CD4-positive, alpha-beta memory T cell (primary cell): ENCODE measurements around the gene TMEM135. TPM values are rescaled to one million over a fixed set of nuclear protein-coding genes. Genes with fewer than 3 reads are reported as not detected.
"Not testable (repeated sequence)": the region's sequence is repeated elsewhere in the genome, so short reads cannot be mapped to it uniquely, and the experiment has no call there.

ENCODE experiments used
- CTCF ChIA-PET: fragments of 350-600 bp; sonication (Branson Sonifier 250); formaldehyde crosslinking; loops from one replicate; lab custom pipeline; 2021; ENCODE audit warnings: inconsistent platforms; ENCODE audit not compliant: partially characterized antibody; lab: Charles Lee
- POLR2A ChIA-PET: fragments of 350-600 bp; sonication (Branson Sonifier 250); formaldehyde crosslinking; loops from one replicate; lab custom pipeline; 2021; ENCODE audit not compliant: partially characterized antibody; lab: Charles Lee
- DNase-seq, 5 donors: peaks; one replicate each; pipeline versions ENCODE4 v3.0.0 to v3.0.0-alpha.2; 2020 to 2022; ENCODE audit warnings: mixed read lengths in 1 of 5
- H3K27ac ChIP-seq: one replicate; pipeline ENCODE4 v1.7.0; 2013; ENCODE audit warnings: low read depth, low read length
- H3K27me3 ChIP-seq: 2 replicates; pipeline ENCODE4 v1.7.0; 2013; ENCODE audit warnings: mild to moderate bottlenecking, low read length, moderate library complexity; ENCODE audit not compliant: insufficient read depth
- H3K36me3 ChIP-seq: 2 replicates; pipeline ENCODE4 v1.7.0; 2013; ENCODE audit warnings: mild to moderate bottlenecking, low read length, moderate library complexity; ENCODE audit not compliant: insufficient read depth
- H3K4me1 ChIP-seq: 2 replicates; pipeline ENCODE4 v1.7.0; 2013; ENCODE audit warnings: mild to moderate bottlenecking, low read length, moderate library complexity; ENCODE audit not compliant: insufficient read depth
- H3K4me3 ChIP-seq, 2 donors: one replicate each; pipeline ENCODE4 v1.7.0; 2013; ENCODE audit warnings: low read length in 2 of 2, mild to moderate bottlenecking in 1 of 2
- H3K9me3 ChIP-seq, 2 donors: one replicate each; pipeline ENCODE4 v1.7.0; 2013; ENCODE audit warnings: low read length in 2 of 2, control low read depth in 1 of 2; ENCODE audit not compliant: control insufficient read depth in 1 of 2
- H3K27ac Mint-ChIP-seq, 7 donors: one replicate each; pipeline ENCODE4 v1.8.0; 2020 to 2021; ENCODE audit warnings: mixed read lengths in 7 of 7, mild to moderate bottlenecking in 6 of 7, inconsistent platforms in 3 of 7, moderate library complexity in 3 of 7
- H3K27me3 Mint-ChIP-seq, 2 donors: one replicate each; pipeline ENCODE4 v1.8.0; 2020 to 2021; ENCODE audit warnings: mixed read lengths in 2 of 2
- H3K36me3 Mint-ChIP-seq, 2 donors: one replicate each; pipeline ENCODE4 v1.8.0; 2020 to 2021; ENCODE audit warnings: mixed read lengths in 2 of 2, inconsistent platforms in 1 of 2, mild to moderate bottlenecking in 1 of 2
- H3K4me1 Mint-ChIP-seq, 4 donors: one replicate each; pipeline ENCODE4 v1.8.0; 2020 to 2021; ENCODE audit warnings: mixed read lengths in 4 of 4, mild to moderate bottlenecking in 1 of 4
- H3K4me3 Mint-ChIP-seq, 8 donors: one replicate each; pipeline ENCODE4 v1.8.0; 2020 to 2021; ENCODE audit warnings: mixed read lengths in 8 of 8, mild to moderate bottlenecking in 7 of 8, moderate library complexity in 6 of 8, inconsistent platforms in 3 of 8
- H3K9me3 Mint-ChIP-seq, 8 donors: one replicate each; pipeline ENCODE4 v1.8.0; 2020 to 2021; ENCODE audit warnings: mixed read lengths in 8 of 8, mild to moderate bottlenecking in 5 of 8, inconsistent platforms in 3 of 8, moderate library complexity in 1 of 8
- intact Hi-C: fragments of 100-400 bp; cut with micrococcal nuclease; formaldehyde crosslinking; loops from one replicate; pipeline ENCODE4 v1.15.1; 2023
- polyA plus RNA-seq, 2 donors: library from polyadenylated mRNA; unstranded; fragments of 300-500 nt; fragmentation: Illumina TruSeq; gene quantifications; one replicate each; pipeline ENCODE4 v1.2.3, GENCODE V29; 2021
- total RNA-seq, 2 experiments: library from RNA; stranded (reverse); gene quantifications; one replicate each; pipeline ENCODE4 v1.2.3, GENCODE V29; 2021

TMEM135 gene
- total and polyA plus RNA-seq, 4 experiments from 2014 or later = 6.6 to 12.4 (median 10.2) TPM

DNA sequence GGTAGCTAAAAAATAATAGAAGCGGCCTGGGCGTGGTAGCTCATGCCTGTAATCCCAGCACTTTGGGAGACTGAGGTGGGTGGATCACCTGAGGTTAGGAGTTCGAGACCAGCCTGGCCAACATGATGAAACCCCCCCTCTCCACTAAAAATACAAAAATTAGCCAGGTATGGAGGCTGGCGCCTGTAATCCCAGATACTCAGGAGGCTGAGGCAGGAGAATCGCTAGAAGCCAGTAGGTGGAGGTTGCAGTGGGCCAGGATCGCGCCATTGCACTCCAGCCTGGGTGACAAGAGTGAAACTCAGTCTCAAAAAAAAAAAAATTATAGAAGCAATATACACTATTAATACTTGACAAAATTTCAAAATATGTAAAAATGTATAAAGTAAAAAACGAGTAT lies 150.7 kb downstream of the TMEM135 start:
- H3K27me3 Mint-ChIP-seq, H3K27me3 ChIP-seq, POLR2A ChIA-PET, CTCF ChIA-PET, DNase-seq, H3K4me1 ChIP-seq, H3K4me3 ChIP-seq, H3K4me3 Mint-ChIP-seq, H3K4me1 Mint-ChIP-seq, H3K9me3 Mint-ChIP-seq, intact Hi-C loops, H3K27ac Mint-ChIP-seq, H3K27ac ChIP-seq, H3K9me3 ChIP-seq, H3K36me3 ChIP-seq: not testable (repeated sequence)
- peaks cover 1 to 20% of the 10 kb centered on the region in 2 donors for H3K36me3 Mint-ChIP-seq

DNA sequence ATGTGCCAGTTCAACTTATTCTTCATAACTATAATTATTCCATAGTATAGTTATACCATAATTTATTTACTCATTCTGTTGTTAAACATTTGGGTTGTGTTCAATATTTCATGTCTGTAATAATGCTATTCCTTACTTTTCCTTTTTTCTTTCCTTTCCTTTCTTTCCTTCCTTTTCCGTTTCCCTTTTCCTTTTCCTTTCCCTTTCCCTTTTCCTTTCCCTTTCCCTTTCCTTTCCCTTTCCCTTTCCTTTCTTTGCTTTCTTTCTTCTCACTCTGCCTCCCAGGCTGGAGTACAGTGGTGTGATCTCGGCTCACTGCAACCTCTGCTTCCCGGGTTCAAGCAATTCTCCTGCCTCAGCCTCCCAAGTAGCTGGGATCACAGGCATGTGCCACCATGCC lies 151.2 kb downstream of the TMEM135 start:
- H3K36me3 Mint-ChIP-seq = peaks cover 1 to 20% of the 10 kb centered on the region in 2 donors
- H3K27ac ChIP-seq, H3K9me3 ChIP-seq, H3K4me3 Mint-ChIP-seq, CTCF ChIA-PET, H3K27me3 ChIP-seq, H3K27ac Mint-ChIP-seq, intact Hi-C loops, H3K4me1 Mint-ChIP-seq, POLR2A ChIA-PET, H3K4me1 ChIP-seq, DNase-seq, H3K36me3 ChIP-seq, H3K4me3 ChIP-seq, H3K27me3 Mint-ChIP-seq, H3K9me3 Mint-ChIP-seq: not testable (repeated sequence)

DNA sequence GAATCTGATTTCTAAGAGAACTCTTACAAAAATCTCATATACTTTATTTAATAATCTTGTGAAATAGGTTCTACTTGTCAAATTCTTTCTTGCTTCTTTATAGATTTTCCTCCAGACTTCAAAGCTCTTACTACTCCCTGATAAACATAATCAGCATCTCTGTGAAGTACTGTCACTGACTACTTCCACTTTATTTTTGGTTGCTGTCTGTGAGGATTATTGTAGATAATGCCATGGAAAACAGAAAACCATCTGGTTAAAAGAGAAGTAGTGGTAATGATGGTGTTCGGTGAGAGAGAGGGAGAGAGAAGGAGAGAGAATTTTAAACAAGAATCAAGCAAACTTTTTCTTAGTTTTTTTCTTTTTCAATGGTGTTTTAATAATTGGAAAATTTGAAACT lies 152.3 kb downstream of the TMEM135 start:
- POLR2A ChIA-PET = no interaction called here
- Mint-ChIP-seq H3K27me3 (no peaks in the 10 kb centered on the region), H3K27ac (peak overlapping the region in 1 of 7 donors; percentile 25), H3K36me3 (peaks cover 1 to 20% of the 10 kb centered on the region in 2 donors), H3K4me1 (peaks cover 0 to 8% (median 5%) of the 10 kb centered on the region in 4 donors), H3K9me3 (peaks cover 0 to 2% (median 0%) of the 10 kb centered on the region in 8 donors), H3K4me3 (no peak overlapping the region)
- DNase-seq = no peak
- Histone ChIP-seq H3K36me3 (no peaks in the 10 kb centered on the region), H3K4me1 (no peaks in the 10 kb centered on the region), H3K27me3 (no peaks in the 10 kb centered on the region), H3K4me3 (no peak overlapping the region), H3K9me3 (no peaks in the 10 kb centered on the region), H3K27ac (no peak overlapping the region)
- CTCF ChIA-PET = no interaction called here
- intact Hi-C loops = no loop called here

DNA sequence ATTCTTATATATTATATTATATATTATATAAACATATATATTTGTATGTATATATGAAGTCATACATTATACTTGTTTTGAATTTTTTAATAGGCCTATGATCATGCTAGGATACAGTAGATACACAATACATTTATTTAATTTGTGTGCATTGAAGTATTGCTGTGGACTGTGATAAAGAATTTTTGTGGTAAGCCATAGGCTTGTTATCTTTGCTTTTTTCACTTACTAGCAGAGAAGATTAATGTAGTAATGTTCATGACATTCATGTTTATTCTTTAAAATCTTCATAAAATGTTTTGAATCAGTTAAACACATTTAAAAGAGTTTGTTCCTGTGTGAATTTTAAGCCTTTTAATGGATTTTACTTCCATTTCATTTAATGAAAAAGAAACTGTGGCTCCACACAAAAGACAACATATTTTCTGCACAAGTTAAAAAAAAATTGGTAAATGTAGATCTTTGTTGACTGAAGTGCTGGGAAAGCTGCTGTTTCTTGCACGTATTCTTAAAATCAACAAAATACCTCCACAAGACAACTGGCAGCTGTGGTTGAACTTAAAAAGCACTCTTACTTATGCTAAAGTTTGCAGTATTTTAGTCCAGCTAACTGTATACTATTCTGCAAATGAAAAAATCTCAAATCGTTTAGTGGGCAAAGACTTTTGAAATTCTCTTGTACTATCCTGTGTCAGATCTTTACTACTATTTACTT lies 156.2 kb downstream of the TMEM135 start:
- no peaks in the 10 kb centered on the region for H3K27me3 Mint-ChIP-seq

DNA sequence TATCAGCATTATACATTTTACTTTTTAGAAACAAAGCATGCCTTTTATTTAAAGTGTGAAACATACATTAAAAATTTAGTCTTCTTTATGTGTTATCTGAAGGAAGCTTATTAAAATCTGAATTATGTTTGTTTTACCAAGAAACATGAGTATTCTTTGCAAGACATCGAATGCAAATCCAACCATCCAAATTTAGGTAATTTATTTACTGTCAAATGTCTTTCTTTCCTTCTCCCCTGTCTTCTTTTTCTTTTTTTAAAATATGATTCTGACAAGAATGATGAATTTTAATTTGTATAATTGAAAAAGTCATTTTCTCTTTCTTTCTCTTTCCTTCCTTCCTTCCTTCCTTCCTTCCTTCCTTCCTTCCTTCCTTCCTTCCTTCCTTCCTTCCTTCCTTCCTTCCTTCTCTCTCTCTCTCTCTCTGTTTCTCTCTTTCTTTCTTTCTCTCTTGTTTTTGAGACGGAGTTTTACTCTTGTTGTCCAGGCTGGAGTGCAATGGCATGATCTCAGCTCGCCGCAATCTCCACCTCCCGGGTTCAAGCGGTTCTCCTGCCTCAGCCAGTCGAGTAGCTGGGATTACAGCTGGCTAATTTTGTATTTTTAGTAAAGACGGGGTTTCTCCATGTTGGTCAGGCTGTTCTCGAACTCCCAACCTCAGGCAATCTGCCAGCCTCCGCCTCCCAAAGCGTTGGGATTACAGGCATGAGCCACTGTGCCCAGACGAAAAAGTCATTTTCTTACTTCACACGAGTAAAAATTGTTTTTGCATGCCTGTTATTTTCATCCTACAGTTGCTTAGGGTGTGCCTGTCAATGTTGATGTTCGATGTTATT lies 157.5 kb downstream of the TMEM135 start:
- Histone ChIP-seq H3K4me1 (no peaks in the 10 kb centered on the region), H3K9me3 (no peaks in the 10 kb centered on the region), H3K36me3 (no peaks in the 10 kb centered on the region), H3K27me3 (no peaks in the 10 kb centered on the region), H3K27ac (no peak overlapping the region), H3K4me3 (no peak overlapping the region)
- no peaks in the 10 kb centered on the region for H3K27me3 Mint-ChIP-seq
- peaks cover 0 to 4% (median 2%) of the 10 kb centered on the region in 4 donors for H3K4me1 Mint-ChIP-seq
- intact Hi-C loops = no loop called here
- no peak overlapping the region for H3K27ac Mint-ChIP-seq
- POLR2A ChIA-PET = no interaction called here
- H3K9me3 Mint-ChIP-seq = peaks cover 0 to 1% (median 0%) of the 10 kb centered on the region in 8 donors
- no peak overlapping the region for H3K4me3 Mint-ChIP-seq
- no peak for DNase-seq
- CTCF ChIA-PET = no interaction called here
- peaks cover 2 to 12% of the 10 kb centered on the region in 2 donors for H3K36me3 Mint-ChIP-seq

More for the DNA sequence above, 156.2 kb downstream of the TMEM135 start:
- H3K9me3 Mint-ChIP-seq = peaks cover 0 to 1% (median 0%) of the 10 kb centered on the region in 8 donors
- H3K4me3 Mint-ChIP-seq = no peak overlapping the region
- ChIA-PET POLR2A (interaction anchor here (0.6 kb wide), 1 partner anchor 234 kb away, joined by 3 read pairs; no protein-coding TSS in a partner anchor), CTCF (no interaction called here)
- Histone ChIP-seq H3K36me3 (no peaks in the 10 kb centered on the region), H3K4me1 (no peaks in the 10 kb centered on the region), H3K4me3 (no peak overlapping the region), H3K9me3 (no peaks in the 10 kb centered on the region), H3K27me3 (no peaks in the 10 kb centered on the region), H3K27ac (no peak overlapping the region)
- H3K27ac Mint-ChIP-seq = no peak overlapping the region
- intact Hi-C loops = no loop called here
- DNase-seq = no peak
- peaks cover 0 to 3% (median under 1%) of the 10 kb centered on the region in 4 donors for H3K4me1 Mint-ChIP-seq
- H3K36me3 Mint-ChIP-seq = peaks cover 1 to 12% of the 10 kb centered on the region in 2 donors

DNA sequence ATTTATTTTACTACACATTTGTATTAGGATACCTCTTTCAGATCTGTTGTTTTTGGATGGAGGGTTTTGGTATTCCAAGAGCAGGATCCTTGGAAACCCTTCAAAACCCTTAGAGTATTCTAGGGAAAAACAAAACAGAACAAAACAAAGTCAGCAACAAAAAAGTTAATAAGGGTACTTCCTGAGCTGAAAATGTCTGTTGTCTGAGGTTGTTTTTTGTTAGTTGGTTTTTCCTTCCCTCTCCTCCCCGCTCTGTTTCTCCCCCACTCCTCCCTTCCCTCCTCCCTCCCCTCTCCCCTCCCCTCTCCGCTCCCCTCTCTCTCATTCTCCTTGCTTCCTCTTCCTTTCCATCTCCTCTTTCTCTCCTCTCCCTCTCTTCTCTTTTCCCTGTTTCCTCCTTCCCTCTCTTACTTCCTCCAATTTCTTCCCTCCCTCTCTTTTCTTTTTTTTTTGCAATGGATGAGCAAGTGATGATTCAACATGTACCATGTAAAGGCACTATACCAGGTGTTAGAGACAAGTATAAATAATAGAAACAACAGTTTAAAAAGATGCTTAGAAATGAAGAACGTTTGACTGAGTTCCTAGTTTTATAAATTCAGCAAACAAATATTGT lies 160.6 kb downstream of the TMEM135 start:
- H3K4me3 ChIP-seq = no peak overlapping the region
- H3K4me1 ChIP-seq = no peaks in the 10 kb centered on the region
- H3K9me3 ChIP-seq = no peaks in the 10 kb centered on the region
- ChIA-PET CTCF (no interaction called here), POLR2A (no interaction called here)
- H3K27me3 ChIP-seq = no peaks in the 10 kb centered on the region
- Mint-ChIP-seq H3K4me1 (peaks cover 0 to 4% (median 2%) of the 10 kb centered on the region in 4 donors), H3K27ac (no peak overlapping the region), H3K9me3 (peaks cover 0 to 3% (median 0%) of the 10 kb centered on the region in 8 donors), H3K4me3 (no peak overlapping the region), H3K27me3 (no peaks in the 10 kb centered on the region), H3K36me3 (peaks cover 2 to 13% of the 10 kb centered on the region in 2 donors)
- intact Hi-C loops = no loop called here
- no peaks in the 10 kb centered on the region for H3K36me3 ChIP-seq
- DNase-seq = no peak
- no peak overlapping the region for H3K27ac ChIP-seq

DNA sequence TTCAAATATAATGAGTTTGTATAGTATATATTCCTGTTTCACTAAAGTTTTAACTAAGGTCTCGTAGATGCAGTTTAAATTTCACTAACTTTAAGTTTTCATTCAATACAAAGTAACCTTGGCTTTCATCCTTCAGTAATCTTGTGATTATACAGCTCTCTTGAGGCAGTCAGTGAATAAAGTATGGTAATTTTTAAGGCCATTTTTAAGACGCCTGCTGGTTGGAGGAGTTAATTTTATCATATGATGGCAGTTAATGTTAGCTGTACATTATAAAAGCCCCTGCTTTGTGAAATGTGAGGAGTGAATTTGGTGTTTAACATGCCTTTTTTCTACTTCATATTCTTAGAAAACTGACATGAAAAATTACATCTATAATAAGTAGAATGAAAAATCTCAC lies 163.6 kb downstream of the TMEM135 start:
- H3K9me3 Mint-ChIP-seq = peaks cover 0 to 3% (median 0%) of the 10 kb centered on the region in 8 donors
- no peaks in the 10 kb centered on the region for H3K9me3 ChIP-seq

More for the DNA sequence above, 163.6 kb downstream of the TMEM135 start:
- H3K4me3 ChIP-seq = no peak overlapping the region
- H3K27ac ChIP-seq = no peak overlapping the region
- H3K36me3 ChIP-seq = no peaks in the 10 kb centered on the region
- no peak overlapping the region for H3K27ac Mint-ChIP-seq
- no peak overlapping the region for H3K4me3 Mint-ChIP-seq
- H3K36me3 Mint-ChIP-seq = peaks cover 2 to 28% of the 10 kb centered on the region in 2 donors
- H3K27me3 ChIP-seq = no peaks in the 10 kb centered on the region
- H3K4me1 ChIP-seq = no peaks in the 10 kb centered on the region
- ChIA-PET POLR2A (no interaction called here), CTCF (no interaction called here)
- DNase-seq = no peak
- intact Hi-C loops = no loop called here
- H3K27me3 Mint-ChIP-seq = no peaks in the 10 kb centered on the region
- peaks cover 0 to 8% (median 1%) of the 10 kb centered on the region in 4 donors for H3K4me1 Mint-ChIP-seq
